Upper lobe of left lung (tissue), 6 donors: ENCODE results near the gene PIGP. TPM values are rescaled to one million over a fixed set of nuclear protein-coding genes. Genes with fewer than 3 reads are reported as not detected.
A peak's percentile ranks its signal among the peaks of the same experiment; 100 is the strongest.
"Not testable (repeated sequence)": the region's sequence is repeated elsewhere in the genome, so short reads cannot be mapped to it uniquely, and the experiment has no call there.

Experiments
- ATAC-seq, 2 donors: fragments of 200-7000 bp; cut with Tn5 transposase; one replicate each; pipeline ENCODE4 v1.9.1; 2022; ENCODE audit warnings: mild to moderate bottlenecking in 2 of 2, moderate library complexity in 2 of 2; ENCODE audit not compliant: low FRiP score in 2 of 2
- DNase-seq, 2 donors: peaks; one replicate each; pipeline ENCODE4 v3.0.0-alpha.2; 2019 to 2020
- H3K27ac ChIP-seq, 4 donors: fragments of 200-600 bp; sonication (generic); one replicate each; pipeline ENCODE4 v1.5.1; 2016 to 2019
- H3K27me3 ChIP-seq, 4 donors: fragments of 200-600 bp; sonication (generic); one replicate each; pipeline ENCODE4 v1.5.1; 2017 to 2019
- H3K36me3 ChIP-seq, 4 donors: fragments of 200-600 bp; sonication (generic); one replicate each; pipeline ENCODE4 v1.5.1; 2016 to 2019
- H3K4me1 ChIP-seq, 4 donors: fragments of 200-600 bp; sonication (generic); one replicate each; pipeline ENCODE4 v1.5.1; 2018 to 2019
- H3K4me3 ChIP-seq, 4 donors: fragments of 200-600 bp; sonication (generic); one replicate each; pipeline ENCODE4 v1.5.1; 2017 to 2019; ENCODE audit warnings: mild to moderate bottlenecking in 2 of 4, moderate library complexity in 1 of 4
- H3K9me3 ChIP-seq, 4 donors: fragments of 200-600 bp; sonication (generic); one replicate each; pipeline ENCODE4 v1.5.1; 2018 to 2019
- EP300 ChIP-seq, 4 donors: sonication (generic); formaldehyde crosslinking; IDR thresholded peaks; one replicate each; pipeline ENCODE4 v1.5.1; 2017; ENCODE audit warnings: antibody characterized with exemption in 4 of 4, control low read depth in 2 of 4
- POLR2A ChIP-seq, 4 donors: fragments of 450-650 bp; IDR thresholded peaks; one replicate each; pipeline ENCODE4 v1.5.1; 2016 to 2017; ENCODE audit warnings: antibody characterized with exemption in 4 of 4, mild to moderate bottlenecking in 2 of 4
- POLR2AphosphoS5 ChIP-seq, 2 donors: sonication (generic); formaldehyde crosslinking; IDR thresholded peaks; one replicate each; pipeline ENCODE4 v1.5.1; 2017; ENCODE audit warnings: antibody characterized with exemption in 2 of 2
- WGBS, 2 donors: methylation state at CpG; one replicate each; pipeline ENCODE4 v1.1.5; 2017 to 2018; 5-methylcytosine and 5-hydroxymethylcytosine counted together
- total RNA-seq, 6 donors: library from RNA; depleted of rRNA in 4 of 6; stranded (reverse); fragments of >200 nt in 4 of 6; gene quantifications; one replicate each; pipeline versions ENCODE4 v1.1.0 to v1.2.1, GENCODE V29; 2016 to 2021
- TF ChIP-seq, protein P1 (sequence below), 6 experiments: fragments of 450-650 bp in 4 of 6; fragments of 200-600 bp in 2 of 6; sonication (generic) in 2 of 6; IDR thresholded peaks; one replicate each; pipeline ENCODE4 v1.5.1; 2016 to 2019; ENCODE audit warnings: antibody characterized with exemption in 6 of 6
- donor health status: DM: no; HTN: no; CAD: no; lungs with moderate emphysema.
- donor health status: DM: no; HTN: yes; CAD: no; lungs with severe emphysema.

Gene PIGP
- total RNA-seq: 10 to 100 TPM in 4 of 6 donors, 1 to 10 TPM in 2; 3.1 to 33.1 (median 12.6) TPM

DNA sequence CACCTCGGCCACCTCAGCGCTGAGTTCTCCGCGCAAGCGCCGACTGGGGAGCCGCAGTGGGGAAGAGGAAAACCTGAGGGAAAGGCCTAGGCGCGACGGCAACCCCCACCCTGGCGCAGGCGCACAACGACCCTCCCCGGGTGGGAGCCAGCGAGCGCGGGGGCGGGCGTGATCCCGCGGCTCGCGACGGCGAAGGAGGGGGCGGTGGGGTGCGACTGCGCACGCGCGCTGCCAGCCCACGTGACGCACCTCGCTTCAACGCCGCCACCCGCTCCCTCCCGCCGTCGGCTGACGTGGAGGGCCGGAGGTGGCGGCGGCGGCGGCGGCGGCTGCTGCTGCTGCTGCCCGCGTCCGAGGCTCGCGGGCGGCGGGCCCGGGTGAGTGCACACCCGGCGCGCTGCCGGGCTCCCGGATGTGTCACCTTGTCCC is at the start of gene PIGP, which contains the start of gene TTC3:
Gene PIGP, minus strand, starts transcription at position 84 of the 429 bp plus-strand sequence. CDS start 556 bp downstream, outside the sequence.
Gene TTC3, plus strand, starts transcription at position 267 of the 429 bp plus-strand sequence. CDS start 14,004 bp downstream, outside the sequence.
- TF ChIP-seq POLR2AphosphoS5 (IDR thresholded peaks at IDR 0.05) (peak; percentile 81 to 84), POLR2A (IDR thresholded peaks at IDR 0.05) (peak; percentile 50 to 93 (median 82)), EP300 (IDR thresholded peaks at IDR 0.05) (no peak)
- TF ChIP-seq, protein P1, sequence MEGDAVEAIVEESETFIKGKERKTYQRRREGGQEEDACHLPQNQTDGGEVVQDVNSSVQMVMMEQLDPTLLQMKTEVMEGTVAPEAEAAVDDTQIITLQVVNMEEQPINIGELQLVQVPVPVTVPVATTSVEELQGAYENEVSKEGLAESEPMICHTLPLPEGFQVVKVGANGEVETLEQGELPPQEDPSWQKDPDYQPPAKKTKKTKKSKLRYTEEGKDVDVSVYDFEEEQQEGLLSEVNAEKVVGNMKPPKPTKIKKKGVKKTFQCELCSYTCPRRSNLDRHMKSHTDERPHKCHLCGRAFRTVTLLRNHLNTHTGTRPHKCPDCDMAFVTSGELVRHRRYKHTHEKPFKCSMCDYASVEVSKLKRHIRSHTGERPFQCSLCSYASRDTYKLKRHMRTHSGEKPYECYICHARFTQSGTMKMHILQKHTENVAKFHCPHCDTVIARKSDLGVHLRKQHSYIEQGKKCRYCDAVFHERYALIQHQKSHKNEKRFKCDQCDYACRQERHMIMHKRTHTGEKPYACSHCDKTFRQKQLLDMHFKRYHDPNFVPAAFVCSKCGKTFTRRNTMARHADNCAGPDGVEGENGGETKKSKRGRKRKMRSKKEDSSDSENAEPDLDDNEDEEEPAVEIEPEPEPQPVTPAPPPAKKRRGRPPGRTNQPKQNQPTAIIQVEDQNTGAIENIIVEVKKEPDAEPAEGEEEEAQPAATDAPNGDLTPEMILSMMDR (IDR thresholded peaks at IDR 0.05): peak in 1 of 6 experiments; percentile 8
- WGBS, 2 donors: 0 to 1% methylated on average over 31 to 41 of the region's 61 CpGs
- Histone ChIP-seq H3K27ac (peak within 1 kb of the TSS; percentile 95 to 100 (median 98)), H3K4me3 (peak within 1 kb of the TSS; percentile 83 to 97 (median 90)), H3K4me1 (peaks cover 9 to 28% (median 15%) of the 10 kb centered on the region in 4 donors), H3K9me3 (no peaks in the 10 kb centered on the region), H3K27me3 (no peaks in the 10 kb centered on the region), H3K36me3 (no peaks in the 10 kb centered on the region)
- ATAC-seq: peak; percentile 93 to 95
- DNase-seq: peak; percentile 91 to 100

DNA sequence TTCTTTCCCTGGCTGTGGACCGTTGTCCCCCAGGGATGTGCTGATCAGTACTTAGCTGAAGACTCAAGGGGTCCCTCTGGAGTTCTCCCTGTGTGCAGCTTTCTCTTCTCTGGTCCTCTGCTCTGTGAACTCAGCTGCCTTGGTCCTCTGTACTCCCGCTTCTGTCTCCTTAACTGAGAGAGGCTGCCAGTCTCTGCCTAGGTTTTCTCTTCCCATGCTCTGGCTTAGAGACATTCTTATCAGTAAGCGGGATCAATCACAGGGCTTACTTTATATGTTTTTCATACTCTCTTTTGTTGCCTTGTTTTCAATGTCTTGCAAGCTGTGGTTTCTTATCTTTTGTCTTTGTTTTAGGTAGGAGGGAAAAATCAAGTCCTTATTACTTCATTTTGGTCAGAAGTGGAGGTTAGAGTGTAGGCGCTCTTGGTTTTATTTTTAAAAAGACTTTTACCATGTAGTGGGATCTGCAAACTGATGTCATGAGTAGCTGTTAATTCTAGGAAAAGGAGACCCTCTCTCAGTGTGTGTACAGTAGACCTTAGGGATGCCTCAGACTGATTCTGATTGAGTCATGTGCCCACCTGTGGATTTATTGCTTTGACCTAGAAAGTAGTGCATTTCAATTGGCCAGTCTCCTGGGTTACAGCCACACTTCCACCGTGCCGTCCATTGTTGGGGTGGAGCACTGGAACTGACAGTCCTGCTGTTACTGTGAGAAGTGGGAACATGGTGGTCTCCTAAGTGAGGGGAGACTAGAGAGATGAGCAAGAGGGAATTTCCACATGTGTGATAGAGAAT is 46.7 kb upstream of the PIGP start:
- Histone ChIP-seq H3K9me3 (no peaks in the 10 kb centered on the region), H3K27ac (no peak overlapping the region), H3K4me1 (no peaks in the 10 kb centered on the region), H3K27me3 (no peaks in the 10 kb centered on the region), H3K36me3 (peaks cover 0 to 5% (median under 1%) of the 10 kb centered on the region in 4 donors), H3K4me3 (no peak overlapping the region)
- 85 to 90% methylated on average over 6 of the region's 6 CpGs for WGBS, 2 donors
- TF ChIP-seq POLR2A (IDR thresholded peaks at IDR 0.05) (no peak), EP300 (IDR thresholded peaks at IDR 0.05) (no peak), POLR2AphosphoS5 (IDR thresholded peaks at IDR 0.05) (no peak)
- TF ChIP-seq, protein P1 (IDR thresholded peaks at IDR 0.05): no peak
- DNase-seq (no peak), ATAC-seq (no peak)

DNA sequence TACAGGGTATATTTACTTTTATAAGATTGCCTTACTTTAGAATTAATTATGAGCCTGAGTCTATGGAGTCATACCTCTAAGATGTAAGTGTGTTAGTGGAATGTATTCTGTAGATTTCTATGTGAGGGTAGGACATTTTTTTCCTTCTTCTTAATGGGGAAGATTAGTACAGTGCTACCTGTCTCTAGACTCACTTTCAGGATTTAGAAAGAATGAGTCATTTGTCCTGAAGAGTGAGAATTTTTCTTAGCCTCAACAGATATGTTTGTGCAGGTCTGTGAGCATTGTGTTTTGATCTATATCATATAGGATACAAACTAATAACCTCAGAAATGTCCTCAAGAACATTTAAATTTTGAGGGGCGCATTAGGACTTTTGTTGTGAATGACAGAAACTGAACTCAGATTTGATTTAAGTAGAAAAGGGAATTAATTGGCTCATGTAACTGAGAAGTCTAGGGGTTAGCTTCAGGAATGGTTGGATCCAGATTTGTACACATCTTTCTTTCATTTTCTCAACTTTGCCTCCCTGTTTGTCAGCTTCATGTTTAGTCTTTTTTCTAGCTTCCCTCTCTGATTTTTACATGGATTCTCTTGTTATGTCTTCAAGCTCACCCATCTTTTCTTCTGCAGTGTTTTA is 45.4 kb upstream of the PIGP start:
- H3K36me3 ChIP-seq: no peaks in the 10 kb centered on the region
- no peaks in the 10 kb centered on the region for H3K27me3 ChIP-seq
- no peak overlapping the region for H3K4me3 ChIP-seq
- 73 to 97% methylated on average over 1 of the region's 1 CpG for WGBS, 2 donors
- no peak for ATAC-seq
- no peaks in the 10 kb centered on the region for H3K4me1 ChIP-seq
- TF ChIP-seq, protein P1 (IDR thresholded peaks at IDR 0.05): no peak
- TF ChIP-seq POLR2AphosphoS5 (IDR thresholded peaks at IDR 0.05): no peak
- TF ChIP-seq POLR2A (IDR thresholded peaks at IDR 0.05): no peak
- no peak for TF ChIP-seq EP300 (IDR thresholded peaks at IDR 0.05)
- no peaks in the 10 kb centered on the region for H3K9me3 ChIP-seq
- no peak for DNase-seq
- no peak overlapping the region for H3K27ac ChIP-seq

DNA sequence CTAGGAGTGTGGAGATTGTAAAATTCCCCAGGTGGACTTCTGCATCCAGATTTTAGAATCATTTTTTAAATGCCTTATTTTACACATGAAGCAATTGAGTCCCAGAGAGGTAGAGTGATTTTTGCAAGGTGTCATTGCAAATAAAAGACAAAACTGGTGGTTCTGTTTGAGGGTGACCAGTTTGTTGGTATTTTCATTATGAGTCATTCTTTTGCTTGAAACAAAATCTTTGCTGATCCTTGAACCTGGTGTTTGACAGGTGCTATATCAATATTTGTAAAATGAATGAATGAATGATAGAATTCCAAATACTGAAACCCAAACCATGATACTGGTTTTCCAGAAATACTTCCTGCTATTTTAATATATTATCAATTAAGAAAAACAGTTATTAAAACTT is 44.3 kb upstream of the PIGP start:
- H3K4me3 ChIP-seq: no peak overlapping the region
- H3K27me3 ChIP-seq: no peaks in the 10 kb centered on the region
- H3K36me3 ChIP-seq: no peaks in the 10 kb centered on the region
- H3K4me1 ChIP-seq: no peaks in the 10 kb centered on the region
- TF ChIP-seq POLR2AphosphoS5 (IDR thresholded peaks at IDR 0.05) (no peak), POLR2A (IDR thresholded peaks at IDR 0.05) (no peak), EP300 (IDR thresholded peaks at IDR 0.05) (no peak)
- TF ChIP-seq, protein P1 (IDR thresholded peaks at IDR 0.05): no peak
- DNase-seq (no peak), ATAC-seq (no peak)
- no peak overlapping the region for H3K27ac ChIP-seq
- H3K9me3 ChIP-seq: no peaks in the 10 kb centered on the region

DNA sequence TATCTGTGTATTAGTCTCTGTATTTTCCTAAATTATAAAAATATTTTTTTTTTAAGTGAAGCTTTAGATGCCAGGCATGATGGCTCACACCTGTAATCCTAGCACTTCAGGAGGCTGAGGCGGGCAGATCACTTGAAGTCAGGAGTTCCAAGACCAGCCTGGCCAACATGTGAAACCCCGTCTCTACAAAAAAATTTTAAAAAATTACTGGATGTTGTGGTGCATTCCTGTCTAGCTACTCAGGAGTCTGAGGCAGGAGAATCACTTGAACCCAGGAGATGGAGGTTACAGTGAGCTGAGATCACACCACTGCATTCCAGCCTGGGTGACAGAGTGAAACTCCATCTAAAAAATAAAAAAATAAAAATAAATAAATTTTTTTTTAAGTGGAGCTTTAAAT is 43.6 kb upstream of the PIGP start:
- not testable (repeated sequence) for H3K27ac ChIP-seq, H3K27me3 ChIP-seq, H3K9me3 ChIP-seq, ATAC-seq, H3K4me3 ChIP-seq, H3K4me1 ChIP-seq, H3K36me3 ChIP-seq, DNase-seq
- WGBS, 2 donors: 76 to 89% methylated on average over 2 of the region's 2 CpGs

DNA sequence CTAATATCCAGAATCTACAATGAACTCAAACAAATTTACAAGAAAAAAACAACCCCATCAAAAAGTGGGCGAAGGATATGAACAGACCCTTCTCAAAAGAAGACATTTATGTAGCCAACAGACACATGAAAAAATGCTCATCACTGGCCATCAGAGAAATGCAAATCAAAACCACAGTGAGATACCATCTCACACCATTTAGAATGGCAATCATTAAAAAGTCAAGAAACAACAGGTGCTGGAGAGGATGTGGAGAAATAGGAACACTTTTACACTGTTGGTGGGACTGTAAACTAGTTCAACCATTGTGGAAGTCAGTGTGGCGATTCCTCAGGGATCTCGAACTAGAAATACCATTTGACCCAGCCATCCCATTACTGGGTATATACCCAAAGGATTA is 41.4 kb upstream of the PIGP start:
- H3K4me3 ChIP-seq, H3K9me3 ChIP-seq, ATAC-seq, H3K27me3 ChIP-seq, H3K27ac ChIP-seq, H3K4me1 ChIP-seq, DNase-seq, H3K36me3 ChIP-seq: not testable (repeated sequence)
- WGBS, 2 donors: 87 to 100% methylated on average over 1 of the region's 3 CpGs

DNA sequence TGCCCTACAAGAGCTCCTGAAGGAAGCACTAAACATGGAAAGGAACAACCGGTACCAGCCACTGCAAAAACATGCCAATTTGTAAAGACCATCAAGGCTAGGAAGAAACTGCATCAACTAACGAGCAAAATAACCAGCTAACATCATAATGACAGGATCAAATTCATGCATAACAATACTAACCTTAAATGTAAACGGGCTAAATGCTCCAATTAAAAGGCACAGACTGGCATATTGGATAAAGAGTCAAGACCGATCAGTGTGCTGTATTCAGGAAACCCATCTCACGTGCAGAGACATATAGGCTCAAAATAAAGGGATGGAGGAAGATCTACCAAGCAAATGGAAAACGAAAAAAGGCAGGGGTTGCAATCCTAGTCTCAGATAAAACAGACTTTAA is 38.2 kb upstream of the PIGP start:
- H3K9me3 ChIP-seq, ATAC-seq, H3K27ac ChIP-seq, H3K4me1 ChIP-seq, H3K4me3 ChIP-seq, H3K27me3 ChIP-seq, DNase-seq: not testable (repeated sequence)
- WGBS, 2 donors: 95 to 98% methylated on average over 6 of the region's 6 CpGs
- peaks cover 0 to 13% (median 3%) of the 10 kb centered on the region in 4 donors for H3K36me3 ChIP-seq
